Right lung (tissue), 5 donors: Measurements from ENCODE around the gene ANKLE1. TPM values are rescaled to one million over a fixed set of nuclear protein-coding genes. Genes with fewer than 3 reads are reported as not detected.
"Not testable (repeated sequence)": the region's sequence is repeated elsewhere in the genome, so short reads cannot be mapped to it uniquely, and the experiment has no call there.

Experiments
- DNase-seq, 2 donors: peaks; one replicate each; pipeline ENCODE4 v3.0.0-alpha.2; 2013
- polyA plus RNA-seq, 5 donors: library from polyadenylated mRNA; unstranded; fragments of 120-200 nt; gene quantifications; one replicate each; pipeline versions ENCODE4 v1.2.1 to v1.2.3, GENCODE V29; 2013; ENCODE audit warnings: inconsistent platforms in 1 of 5, low replicate concordance in 1 of 5; ENCODE audit not compliant: insufficient read length in 5 of 5, insufficient read depth in 1 of 5

Gene ANKLE1
- polyA plus RNA-seq, 5 donors, result 1.3 to 2.2 (median 1.8) TPM

DNA sequence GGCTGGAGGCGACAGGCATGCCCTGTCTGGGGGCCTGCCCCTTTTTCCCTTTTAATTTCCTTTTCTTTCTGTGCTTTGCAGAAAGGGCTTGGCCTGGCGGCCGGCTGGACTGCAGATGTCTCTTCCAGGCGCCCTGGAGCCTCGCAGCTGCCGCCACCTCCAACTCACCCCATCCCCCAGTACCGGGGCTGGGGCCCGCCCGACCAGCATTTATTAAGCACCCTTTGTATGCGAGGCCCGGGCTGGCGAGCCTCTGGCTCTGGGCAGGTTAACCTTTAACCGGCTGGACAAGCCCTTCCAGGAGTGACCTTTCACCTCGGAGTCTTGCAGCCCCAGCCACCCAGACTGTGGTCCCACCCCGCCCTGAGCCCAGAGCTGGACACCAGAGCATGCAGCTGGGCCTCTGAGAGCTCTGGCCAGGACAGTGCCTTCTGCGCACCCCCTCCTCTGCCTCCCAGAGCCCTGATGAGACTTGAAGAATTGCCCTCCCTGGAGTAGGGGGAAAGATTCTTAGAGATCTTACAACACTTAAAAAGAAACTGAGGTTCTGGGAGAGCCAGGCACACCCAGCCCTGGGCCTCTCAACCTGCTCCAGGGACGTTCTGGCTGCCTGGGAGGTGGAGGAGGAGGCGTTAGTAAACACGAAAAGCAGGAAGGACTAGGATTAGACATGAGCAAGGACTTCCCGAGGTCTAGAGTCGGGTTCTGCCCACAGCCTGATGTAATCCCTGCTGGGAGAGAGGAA lies 34.8 kb upstream of the ANKLE1 start:
- DNase-seq, result peak in 1 of 2 donors; percentile 48

DNA sequence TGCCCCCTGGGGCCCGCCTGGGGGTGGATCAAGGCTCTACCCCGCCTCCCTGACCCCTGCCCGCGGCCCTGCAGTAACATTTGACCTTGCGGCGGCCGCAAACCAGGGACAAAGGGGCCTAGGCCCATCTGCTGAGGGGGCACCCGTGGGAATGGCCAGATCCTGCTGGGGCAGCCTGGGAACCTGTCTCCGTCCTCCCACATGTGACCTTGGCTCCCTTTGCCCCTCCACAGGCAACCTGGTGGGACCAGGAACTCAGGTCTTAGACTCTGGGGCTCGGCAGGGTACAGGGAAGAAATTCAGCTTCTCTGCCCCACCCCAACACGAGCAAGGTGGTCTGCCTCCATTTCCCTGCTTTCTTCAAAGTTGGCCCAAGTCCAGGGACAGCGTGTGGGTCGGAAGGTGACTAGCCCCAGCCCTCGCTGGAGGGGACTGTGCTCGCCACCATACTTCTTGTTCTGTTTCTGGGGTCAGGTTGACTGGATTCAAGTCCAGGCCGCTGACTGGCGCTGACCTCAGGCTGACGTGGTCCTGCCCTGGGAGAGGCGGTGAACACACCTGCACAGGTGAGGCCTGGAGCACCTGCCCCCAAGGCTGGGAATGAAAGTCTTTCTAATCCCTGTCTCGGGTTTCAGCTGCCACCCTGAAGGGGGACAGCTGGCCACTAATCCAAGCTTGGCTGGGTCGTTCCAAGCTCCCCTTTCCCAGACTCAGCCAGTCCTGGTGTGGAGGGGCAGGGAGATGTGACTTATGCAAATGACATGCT lies 33.5 kb upstream of the ANKLE1 start:
- no peak for DNase-seq

DNA sequence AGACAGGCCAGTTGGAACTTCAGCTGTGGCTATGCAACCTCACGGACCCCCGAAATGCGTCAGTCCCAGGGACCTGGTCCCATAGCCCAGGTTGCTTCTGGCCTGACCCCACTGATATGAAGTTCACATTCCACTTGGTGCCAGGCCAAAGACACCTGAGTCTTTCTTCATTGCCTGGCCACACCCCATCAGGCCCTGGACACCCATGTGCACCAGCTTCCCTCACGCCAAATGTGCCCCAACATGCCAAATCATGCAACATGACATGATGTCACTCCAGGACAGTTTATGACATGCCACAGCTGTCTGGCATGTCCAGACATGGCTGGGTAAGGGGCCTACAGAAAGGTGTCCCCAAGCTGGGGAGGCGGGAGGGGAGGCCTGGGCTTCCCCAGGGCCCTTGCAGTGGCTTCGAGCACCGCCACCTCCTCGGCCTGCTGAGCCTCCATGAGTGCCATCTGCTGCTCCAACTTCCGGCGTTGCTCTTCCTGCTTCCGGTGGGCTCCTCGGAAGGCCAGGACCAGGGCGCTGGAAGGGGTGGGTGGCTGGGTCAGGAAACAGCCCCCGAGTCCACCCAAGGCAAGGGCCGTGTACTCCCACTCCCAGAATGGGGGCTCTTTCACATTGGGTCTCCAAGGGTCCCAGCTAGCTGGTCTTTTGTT lies 31.7 kb upstream of the ANKLE1 start:
- DNase-seq, result no peak

DNA sequence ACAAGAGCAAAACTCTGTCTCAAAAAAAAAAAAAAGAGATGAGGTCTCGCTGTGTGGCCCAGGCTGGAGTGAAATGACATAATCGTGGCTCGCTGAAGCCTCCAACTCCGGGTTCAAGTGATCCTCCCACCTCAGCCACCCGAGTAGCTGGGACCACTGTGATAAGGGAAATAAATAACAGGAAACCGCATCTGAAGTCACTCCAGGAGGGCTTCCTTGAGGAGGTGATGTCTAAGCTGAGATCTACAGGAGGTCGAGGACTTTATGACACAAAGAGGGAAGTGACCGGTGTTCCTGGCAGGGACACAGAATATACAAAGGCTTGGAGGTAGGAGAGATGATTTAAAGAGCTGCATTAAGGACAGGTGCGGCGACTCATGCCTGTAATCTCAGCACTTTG lies 27.1 kb upstream of the ANKLE1 start:
- no peak for DNase-seq

DNA sequence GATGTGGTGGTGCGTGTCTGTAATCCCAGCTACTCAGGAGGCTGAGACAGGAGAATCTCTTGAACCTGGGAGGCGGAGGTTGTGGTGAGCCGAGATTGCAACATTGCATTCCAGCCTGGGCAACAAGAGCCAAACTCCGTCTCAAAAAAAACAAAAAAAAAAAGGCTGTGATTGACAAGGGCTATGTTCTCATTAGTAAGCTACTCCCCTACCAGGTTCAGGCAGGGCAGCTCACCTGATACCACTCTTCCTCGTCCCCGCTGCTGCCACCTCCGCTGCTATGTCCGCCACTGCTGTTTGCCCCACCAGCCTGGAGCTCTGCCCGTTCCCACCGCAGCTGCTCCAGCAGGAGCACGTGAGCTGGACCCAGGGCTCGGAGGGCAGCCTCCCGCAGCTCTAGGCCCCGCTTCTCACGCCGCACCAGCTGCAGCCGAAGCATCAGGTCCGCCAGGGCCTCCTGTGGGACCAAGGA lies 26.5 kb upstream of the ANKLE1 start:
- no peak for DNase-seq

DNA sequence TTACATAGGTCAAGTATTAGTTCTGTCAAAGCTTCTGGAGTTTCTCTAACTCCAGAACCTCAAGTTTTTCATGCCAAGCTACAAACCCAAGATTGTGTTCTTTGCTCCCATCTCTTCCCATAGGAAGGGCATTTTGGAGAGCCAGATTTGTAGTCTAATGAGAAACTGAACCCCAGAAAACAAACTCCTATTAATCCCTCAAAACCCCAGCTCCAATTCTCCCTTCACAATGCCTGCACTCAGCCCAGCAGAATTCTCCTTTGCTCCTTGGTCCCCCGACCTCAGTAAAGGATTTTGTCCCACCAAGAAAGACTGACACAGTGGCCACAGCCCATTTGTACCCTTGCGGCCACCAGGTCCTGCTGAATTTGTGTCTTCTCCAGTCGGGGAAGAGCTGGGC lies 25.6 kb upstream of the ANKLE1 start:
- no peak for DNase-seq

DNA sequence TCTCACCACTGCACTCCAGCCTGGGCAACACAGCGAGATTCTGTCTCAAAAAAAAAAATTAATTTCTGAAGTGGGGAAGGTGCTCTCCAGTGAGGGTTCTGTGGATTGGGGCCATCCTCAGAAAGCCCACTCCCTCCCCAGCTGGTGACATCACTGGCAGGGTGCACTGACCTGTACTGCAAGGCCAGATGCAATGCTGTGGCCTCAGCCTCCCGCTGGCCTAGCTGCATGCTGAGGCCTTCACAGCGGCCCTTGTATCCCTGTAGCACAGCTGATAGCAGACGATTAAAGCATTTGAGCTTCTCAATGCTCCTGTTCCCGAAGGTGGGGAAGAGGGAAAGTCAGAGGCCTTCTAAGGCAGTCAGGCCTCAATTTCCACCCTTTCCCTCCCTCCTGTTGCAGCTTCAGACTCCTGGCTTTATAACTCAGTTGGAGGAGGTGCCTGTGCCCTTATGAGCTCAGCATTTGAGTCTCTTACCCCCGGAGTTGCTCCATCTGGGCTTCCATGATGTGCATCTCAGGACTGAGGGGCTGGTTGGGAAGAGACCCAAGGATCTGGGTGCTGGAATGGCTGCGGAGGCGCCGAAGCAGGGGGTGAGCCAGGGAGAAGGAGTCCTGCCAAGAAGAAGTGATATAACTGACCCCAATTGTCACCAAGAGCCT lies 22.5 kb upstream of the ANKLE1 start:
- no peak for DNase-seq

DNA sequence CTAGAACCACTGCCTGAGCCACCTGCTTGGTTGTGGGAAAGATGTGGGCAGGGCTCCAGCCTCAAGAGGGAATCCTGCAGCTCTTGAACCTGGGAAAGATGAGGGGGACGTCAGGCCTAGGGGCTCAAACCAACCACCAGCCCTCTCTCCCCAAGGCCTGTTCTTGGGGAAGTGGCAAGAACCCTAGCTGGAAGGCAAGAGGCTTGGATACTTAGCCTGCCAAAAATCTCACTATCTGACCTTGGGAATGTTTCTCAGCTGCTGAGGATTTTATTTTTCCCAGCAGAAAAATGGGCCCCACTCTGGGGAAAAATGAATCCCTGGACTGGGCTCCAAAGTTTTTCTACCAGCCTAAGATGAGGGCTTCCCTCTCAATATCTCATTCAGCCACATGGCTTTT lies 21.8 kb upstream of the ANKLE1 start:
- DNase-seq, result no peak

DNA sequence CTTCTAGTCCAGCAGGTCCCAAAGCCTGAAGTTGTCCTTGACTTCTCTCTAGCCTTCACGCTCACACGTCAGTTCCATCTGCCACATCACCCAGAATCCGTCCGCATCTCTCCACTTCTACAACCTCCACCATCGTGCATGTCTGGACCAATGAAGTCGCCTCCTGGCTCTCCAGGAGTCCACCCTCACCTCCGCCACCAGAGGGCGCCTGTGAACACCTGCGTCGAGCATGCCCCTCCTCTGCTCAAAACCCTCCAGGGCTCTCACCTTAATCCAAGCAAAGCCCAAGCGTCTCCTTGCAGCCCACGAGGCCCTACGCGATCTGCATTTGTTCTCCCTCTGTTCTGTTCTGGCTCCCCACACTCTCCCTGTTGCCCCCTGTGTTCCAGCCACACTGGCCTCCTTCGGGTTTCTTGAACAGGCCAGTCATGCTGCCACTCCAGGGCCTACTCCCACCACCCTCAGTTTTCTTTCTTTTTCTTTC lies 20.8 kb upstream of the ANKLE1 start:
- DNase-seq, result peak in 1 of 2 donors; percentile 53

DNA sequence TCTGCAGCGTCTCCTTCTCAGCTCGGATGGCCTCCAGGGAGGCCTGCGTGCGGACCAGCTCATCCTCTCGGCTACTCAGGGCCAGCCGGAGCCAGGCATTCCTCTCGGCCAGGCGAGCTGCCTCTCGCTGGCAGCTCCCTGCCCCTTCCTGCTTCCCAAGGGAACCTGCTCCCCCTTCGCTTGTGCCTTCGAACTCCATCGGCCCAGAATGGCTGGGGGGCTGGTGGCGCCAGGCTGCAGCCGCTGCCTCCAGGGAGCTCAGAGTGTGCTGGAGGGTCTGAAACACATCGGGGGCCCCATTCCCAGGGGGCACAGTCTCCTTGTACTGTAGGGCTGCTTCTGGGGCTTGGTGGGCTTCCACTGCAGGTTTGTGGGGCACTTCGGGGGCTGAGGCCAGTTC lies 19.1 kb upstream of the ANKLE1 start:
- DNase-seq, result no peak

DNA sequence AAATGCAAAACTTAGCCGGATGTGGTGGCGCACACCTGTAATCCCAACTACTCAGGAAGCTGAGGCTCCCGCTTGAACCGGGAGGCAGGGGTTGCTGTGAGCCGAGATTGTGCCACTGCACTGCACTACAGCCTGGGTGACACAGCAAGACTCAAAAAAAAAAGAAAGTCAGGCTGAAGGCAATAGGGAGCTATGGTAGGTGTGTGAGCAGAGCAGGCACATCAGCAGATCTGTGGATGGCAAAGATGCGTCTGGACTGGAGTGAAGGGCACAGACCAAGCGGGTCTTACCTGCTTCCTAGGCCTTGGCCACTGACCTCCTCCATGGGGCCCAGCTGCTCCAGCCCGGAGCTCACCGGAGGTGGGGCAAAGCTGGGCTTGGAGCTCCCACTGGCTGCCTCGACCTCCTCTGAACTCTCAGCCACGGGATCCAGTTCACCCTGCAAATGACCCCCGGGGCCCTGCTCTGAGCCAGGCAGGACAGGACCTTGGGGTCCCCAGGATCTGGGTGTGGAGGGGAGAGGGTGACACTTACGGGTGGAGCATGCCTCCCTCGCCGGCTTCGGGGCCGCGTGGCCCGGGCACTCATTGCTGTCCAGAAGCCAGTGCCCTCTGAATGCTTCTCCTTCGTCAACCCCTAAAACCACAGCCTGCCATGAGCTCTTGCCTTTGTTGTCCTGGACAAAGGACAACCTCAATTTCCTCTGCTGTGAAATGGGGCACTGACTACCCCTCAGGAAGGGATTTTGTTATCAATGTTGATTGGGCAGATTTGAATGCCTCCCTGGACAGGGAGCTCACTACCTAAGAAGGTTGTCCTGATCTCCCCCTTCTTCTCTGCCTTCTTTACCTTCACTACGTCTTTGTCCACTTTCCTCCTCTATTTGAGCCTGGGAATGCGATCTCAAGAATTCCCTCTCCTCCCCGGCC lies 17.7 kb upstream of the ANKLE1 start:
- no peak for DNase-seq

DNA sequence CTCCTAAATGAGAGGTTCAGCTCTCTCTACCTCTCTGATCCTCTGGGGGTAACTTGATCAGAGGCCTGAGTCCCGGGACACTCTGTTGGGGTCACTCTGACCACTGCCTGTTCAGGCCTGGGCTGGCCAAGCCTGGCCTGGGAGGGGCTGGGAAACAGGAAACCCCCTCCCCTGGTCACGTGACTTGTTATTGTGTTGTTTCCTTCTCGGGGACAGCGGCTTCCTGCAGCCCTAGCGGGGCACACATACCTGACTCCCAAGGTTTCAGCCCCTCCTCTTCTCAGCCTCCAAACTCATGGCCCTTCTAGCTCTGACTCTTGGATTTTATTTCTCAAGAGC lies 17.1 kb upstream of the ANKLE1 start, which contains the start of gene USHBP1:
Gene USHBP1, minus strand, starts transcription at position 105 of the 339 bp plus-strand sequence. CDS start 446 bp downstream, outside the sequence.
- DNase-seq, result no peak

DNA sequence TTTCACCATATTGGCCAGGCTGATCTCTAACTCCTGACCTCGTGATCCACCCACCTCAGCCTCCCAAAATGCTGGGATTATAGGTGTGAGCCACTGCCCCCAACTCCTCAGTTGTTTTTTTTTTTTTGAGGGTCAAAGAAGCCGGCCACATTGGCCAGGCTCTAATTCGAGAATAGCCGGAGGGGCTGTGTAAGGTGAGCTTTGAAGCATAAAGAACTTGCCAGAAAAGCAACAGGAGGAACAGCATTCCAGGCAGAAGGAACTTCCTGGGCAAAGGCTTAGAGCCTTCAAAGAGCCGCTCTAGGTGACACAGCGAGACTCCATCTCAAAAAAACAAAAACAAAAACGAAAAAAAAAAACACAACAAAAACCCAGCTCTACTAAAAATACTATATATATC lies 15.7 kb upstream of the ANKLE1 start:
- no peak for DNase-seq

DNA sequence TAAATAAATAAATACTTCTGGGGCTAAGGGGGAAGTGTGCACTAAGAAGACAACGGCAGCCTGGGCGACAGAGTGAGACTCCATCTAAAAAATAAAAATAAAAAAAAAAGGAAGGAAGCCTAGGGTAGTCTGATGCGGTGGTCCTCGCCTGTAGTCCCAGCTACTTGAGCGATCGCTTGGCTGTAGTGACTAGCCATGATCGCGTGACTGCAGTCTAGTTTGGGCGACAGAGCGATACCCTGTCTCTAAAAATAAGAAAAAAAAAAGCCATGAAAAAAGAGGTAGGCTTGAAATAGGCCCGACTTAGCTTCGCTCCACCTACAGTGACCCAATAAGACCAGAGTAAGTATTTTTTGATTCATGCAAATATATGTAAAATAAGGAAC lies 15.1 kb upstream of the ANKLE1 start:
- no peak for DNase-seq

DNA sequence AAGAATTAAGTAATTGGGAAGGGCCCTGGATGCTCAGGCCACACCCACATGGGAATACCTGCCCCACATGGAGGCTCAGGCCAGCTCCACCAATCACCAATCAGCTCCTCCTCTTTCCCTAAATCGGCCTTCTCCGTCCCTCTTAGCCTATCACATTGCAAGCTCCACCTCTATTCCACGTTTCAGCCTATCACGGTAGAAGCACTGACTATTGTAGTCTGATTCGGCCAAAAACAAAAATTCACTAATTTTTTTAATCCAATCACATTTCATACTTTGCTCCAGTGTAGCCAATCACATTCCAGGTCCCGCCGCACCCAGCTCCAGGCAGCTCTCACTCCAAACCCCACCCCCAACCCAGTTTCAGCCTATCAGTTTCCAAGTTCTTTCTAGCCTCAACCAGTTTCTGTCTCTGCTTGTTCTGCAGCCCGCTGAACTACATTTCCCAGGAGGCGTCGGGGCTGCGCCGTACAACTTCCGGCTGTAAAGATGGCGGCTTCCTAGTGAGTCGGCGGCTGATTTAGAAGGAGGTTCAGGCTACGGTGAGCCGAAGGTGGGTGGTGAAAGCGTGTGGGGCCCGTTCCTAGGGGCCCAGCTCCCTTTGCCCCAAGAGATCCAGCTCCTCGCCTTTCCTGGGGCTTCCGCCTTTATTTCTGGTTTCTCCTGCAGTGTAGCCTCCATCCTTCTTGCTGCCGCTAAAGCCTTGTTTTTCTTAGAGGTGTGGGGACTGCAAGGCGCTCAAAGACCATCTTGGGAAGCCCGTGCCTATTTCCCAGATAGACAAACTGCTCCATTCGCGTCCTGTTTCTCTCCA lies 14.5 kb upstream of the ANKLE1 start, which contains the start of gene BABAM1:
Gene BABAM1, plus strand, starts transcription at position 469 of the 814 bp plus-strand sequence. CDS start 1,364 bp downstream, outside the sequence.
- DNase-seq, result peak; percentile 94 to 97

DNA sequence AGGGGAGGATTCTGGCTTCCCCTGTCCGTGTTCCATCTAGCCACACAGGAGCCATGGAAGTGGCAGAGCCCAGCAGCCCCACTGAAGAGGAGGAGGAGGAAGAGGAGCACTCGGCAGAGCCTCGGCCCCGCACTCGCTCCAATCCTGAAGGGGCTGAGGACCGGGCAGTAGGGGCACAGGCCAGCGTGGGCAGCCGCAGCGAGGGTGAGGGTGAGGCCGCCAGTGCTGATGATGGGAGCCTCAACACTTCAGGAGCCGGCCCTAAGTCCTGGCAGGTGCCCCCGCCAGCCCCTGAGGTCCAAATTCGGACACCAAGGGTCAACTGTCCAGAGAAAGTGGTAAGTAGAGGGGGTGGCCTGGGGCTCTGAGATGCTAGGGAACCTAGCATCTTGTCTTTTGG lies 12.9 kb upstream of the ANKLE1 start:
- DNase-seq, result no peak

DNA sequence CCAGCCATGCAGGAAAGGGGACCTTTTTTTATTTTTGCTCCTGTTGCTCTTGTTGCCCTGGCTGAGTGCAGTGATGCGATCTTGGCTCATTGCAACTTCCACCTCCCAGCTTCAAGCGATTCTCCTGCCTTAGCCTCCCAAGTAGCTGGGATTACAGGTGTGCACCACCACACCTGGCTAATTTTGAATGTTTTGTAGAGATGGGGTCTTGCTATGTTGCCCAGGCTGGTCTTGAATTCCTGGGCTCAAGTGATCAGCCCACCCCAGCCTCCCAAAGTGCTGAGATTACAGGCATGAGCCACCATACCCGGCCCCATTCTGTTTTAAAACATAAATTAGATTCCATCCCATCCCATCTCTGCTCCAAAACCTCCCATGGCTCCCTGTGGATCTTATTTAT lies 6.8 kb upstream of the ANKLE1 start:
- not testable (repeated sequence) for DNase-seq

DNA sequence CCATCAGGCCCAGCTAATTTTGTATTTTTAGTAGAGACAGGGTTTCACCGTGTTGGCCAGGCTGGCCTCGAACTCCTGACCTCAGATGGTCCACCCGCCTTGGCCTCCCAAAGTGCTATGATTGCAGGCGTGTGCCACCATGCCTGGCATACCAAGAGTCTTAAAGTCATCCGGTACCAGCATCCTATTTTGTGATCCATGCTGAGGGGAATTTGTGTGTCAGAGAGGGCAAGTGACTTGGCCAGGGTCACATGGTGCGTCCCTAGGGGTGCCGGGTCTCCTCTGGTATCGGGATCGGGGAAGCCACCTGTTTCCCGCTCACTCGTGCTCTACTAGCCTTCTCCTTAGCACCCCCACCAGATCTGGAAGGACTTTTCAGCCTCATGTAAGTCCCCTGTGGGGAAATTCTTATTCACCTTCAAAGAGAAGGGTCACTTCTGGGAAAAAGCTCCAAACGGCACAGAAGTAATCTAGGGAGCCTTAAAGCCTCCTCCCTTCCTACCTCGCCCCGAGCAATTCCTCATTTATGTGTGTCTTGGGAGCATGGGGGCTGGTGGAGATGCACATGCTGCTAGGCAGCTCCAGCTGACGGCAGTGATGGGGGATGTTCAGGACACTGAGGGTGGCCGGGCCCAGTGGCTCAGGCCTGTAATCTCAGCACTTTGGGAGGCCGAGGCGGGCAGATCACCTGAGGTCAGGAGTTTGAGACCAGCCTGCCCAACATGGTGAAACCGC lies 6.1 kb upstream of the ANKLE1 start:
- DNase-seq, result no peak

DNA sequence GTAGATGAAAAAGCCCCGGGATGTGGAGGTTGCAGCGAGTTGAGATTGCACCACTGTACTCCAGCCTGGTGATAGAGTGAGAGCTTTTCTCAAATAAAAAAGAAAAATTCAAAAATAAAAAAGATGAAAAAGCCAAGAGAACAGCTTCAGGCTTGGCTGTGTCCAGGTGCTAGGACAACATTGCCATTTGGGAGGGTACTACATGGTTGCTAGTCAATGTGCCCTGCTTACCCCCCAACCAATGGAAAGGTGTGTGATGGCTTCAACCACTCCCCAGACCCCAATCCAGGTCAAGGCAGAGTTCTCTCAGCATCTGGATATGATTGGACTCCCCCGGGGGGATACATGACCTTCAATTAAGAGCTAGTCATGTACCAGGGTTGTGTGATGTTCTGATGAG lies 2.3 kb upstream of the ANKLE1 start:
- DNase-seq, result no peak
